IPS-18c (cell line): ENCODE data around the gene SYT6.
"Not testable (repeated sequence)": the region's sequence is repeated elsewhere in the genome, so short reads cannot be mapped to it uniquely, and the experiment has no call there.

Source experiments
- H3K4me3 ChIP-seq: 2 replicates; pipeline ENCODE4 v1.7.0; 2013; ENCODE audit warnings: low read depth, mild to moderate bottlenecking, low read length, moderate library complexity; ENCODE audit not compliant: insufficient read depth
- H3K9me3 ChIP-seq: one replicate; pipeline ENCODE4 v1.6.1; 2013; ENCODE audit warnings: mild to moderate bottlenecking, low read length, moderate library complexity; ENCODE audit not compliant: control insufficient read depth, insufficient read depth

SYT6 gene

DNA sequence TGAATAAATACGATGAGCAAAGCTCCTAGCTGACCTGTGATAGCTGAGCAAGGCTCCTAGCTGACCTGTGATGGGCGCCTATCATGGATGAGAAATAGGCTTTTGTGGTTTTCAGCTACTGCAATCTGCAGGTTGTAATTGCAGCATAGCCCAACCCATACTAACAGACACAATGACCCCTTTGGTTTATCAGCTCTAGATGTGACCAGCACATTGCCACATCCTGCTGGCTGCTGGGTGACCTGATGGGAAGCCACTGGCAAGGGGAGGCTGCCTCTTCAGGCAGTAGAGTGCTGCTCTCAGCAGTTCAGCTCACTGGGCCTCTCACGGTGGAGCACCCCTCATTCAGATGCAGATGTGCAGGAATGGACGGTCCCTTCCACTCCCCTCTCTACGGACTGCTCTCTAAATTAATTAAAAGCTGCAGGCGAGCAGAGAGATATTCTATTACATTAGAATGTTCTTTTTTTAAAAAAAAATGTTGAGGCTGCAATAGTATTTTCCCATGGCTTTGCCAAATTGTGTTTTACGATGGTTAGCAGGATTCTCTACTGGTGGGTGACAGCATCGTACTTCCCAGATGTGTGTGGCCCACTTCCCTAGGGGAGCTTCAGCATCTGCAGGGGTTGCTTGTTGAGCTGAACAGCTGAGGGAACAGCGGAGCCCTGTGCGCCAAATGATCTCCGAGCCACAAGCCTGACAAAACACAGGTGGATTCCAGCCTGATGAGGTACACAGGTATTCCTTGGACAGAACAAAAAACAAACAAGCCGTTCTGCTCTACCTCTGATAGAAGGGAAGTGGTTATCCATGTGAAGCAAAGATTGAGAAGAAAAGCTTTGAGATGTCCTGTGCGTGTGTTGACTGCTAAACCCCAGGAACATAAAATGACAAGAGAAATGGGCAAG is 65.0 kb downstream of the SYT6 start:
- Histone ChIP-seq H3K9me3 (no peaks in the 10 kb centered on the region), H3K4me3 (no peak overlapping the region)

DNA sequence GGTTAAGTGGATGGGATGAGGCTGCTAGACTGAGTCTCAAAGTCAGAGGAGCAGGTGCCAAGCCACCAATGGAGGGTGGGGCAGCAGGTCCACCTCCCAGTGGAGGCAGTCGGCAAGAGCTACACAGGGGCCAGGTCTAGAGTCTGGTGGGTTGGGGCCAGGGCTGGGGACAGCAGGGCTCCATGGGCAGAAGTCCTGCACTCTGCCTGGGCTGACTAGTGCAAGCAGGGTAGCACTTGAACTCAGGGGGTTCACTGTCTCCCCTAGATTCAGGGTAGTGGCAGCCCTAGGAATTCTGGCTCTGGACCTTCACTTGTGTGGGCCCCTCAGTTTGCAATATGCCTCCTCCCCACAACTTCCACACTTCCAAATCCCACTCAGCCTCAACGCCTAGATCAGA is 66.2 kb downstream of the SYT6 start:
- no peak overlapping the region for H3K4me3 ChIP-seq
- no peaks in the 10 kb centered on the region for H3K9me3 ChIP-seq

DNA sequence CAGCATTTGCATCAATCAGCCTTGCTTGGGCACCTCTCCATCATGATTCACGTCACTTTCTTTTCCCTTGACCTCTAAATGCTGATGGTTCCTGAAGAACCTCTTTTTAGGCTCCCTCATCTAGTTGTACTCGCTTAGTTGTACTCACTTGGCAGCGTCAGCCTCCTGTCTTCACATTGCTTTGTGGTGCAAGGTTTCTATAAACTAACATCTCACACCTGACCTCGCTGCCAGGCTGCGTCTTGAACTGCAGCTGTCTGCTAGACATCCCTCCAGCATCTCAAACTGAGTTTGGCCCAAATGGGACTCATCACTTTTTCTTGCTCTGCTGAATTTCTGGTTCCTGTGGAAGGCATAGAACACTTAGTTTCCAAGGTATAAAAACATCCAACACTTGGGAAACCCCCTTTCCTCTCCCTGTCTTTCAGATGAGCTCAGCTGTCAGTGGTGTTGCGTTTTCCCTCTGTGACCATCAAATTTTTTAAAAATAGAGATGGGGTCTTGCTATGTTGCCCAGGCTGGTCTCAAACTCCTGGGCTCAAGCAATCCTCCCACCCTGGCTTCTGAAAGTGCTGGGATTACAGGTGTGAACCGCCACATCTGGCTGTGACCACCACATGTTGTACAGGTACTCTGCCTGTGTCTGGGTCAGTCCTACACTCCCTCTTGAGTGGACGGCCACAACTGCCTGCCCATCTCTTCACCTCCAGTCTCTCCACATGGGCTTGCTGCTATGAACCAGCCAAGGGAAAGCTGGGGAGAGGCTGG is 66.9 kb downstream of the SYT6 start:
- no peaks in the 10 kb centered on the region for H3K9me3 ChIP-seq
- H3K4me3 ChIP-seq, result no peak overlapping the region

DNA sequence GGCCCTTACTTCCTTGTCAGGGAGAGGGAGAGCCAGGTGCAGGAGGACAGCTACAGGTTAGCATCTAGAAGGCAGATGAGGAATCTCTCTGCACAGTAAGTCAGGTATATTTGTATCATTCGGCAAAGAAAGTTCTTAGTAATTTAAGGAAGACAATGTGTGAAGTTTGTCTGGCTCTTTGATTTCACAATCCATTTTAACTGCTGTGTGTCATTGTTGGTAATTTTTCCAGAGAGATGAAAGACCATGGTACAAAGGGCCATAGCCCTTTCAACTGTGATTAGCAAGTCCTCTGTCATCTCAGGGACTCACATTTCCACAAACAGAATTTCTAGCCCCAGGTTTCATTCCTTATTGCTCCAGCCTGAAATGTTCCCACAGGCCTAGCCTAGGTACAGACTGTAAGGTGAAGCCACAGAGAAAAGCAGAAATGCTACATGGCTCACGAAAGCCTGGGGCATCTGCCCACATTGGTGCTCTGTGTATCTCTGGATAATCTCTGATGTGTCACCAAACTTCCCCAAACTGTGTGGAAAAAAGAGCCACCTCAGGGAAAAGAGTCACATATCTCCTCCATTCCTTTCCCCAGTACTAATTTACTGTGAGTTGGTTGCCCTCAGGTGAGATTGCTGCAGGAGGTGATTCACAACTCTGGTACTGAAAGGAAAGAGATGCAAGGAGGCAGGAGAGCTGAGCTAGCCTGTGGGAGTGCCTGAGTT is 70.6 kb downstream of the SYT6 start:
- H3K9me3 ChIP-seq, result no peaks in the 10 kb centered on the region
- no peak overlapping the region for H3K4me3 ChIP-seq

DNA sequence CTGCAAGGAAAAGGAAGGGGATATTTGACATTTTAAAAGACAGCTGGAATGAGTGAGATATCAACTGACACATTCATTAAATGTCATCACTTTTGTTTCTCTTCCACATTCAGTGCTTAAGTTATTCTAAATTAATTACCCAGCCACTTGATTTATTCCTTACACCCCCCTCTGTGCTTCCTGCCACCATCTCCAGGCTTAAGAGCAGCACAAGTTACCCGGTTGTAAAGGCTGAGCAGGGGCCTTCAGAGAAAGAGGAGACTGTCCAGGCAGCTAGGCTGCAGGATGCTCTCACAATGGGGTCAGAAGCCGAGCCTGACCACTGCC is 71.4 kb downstream of the SYT6 start:
- Histone ChIP-seq H3K4me3 (no peak overlapping the region), H3K9me3 (no peaks in the 10 kb centered on the region)

DNA sequence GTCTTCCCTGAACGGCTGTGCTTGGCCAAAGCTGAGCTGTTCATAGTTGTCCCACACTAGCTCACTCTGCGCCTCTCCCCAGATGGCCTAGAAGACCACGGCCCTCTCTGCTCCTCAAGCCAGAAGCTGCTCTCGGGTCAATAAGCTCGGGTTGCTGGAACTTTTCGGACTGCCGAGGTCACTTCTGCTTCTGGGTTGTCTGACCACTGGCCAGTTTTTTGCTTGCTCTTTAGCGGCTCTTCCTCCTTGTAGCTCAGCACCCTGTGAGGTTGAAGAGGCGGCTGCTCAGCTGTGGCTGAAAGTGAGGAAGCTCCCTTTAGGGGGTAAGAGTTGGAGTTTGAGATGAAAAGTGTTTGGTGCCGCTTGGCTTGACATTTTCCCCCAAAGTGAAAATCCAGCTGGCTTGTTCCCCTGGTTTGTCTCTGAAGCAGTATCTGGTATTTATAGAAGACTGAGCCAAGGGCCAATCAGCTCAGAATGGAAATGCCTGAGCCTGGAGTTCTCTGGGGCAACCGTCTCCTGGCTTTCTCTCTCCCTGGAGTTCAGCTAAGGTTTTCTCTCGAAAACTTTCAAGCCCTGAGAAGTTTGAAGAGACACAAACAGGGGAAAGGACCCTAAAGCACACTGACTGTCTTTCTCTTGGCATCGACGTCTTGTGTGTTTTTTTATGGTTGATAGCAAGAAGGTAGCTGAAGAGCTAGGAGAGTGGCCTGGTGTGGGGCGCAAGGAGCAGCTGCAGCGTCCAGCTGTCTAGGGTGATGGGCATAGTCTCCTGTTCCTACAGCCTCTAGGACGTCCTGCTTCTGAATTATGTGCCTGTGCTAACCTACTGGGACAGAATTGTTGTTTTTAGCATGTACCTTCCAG is 72.0 kb downstream of the SYT6 start:
- Histone ChIP-seq H3K4me3 (no peak overlapping the region), H3K9me3 (no peaks in the 10 kb centered on the region)

DNA sequence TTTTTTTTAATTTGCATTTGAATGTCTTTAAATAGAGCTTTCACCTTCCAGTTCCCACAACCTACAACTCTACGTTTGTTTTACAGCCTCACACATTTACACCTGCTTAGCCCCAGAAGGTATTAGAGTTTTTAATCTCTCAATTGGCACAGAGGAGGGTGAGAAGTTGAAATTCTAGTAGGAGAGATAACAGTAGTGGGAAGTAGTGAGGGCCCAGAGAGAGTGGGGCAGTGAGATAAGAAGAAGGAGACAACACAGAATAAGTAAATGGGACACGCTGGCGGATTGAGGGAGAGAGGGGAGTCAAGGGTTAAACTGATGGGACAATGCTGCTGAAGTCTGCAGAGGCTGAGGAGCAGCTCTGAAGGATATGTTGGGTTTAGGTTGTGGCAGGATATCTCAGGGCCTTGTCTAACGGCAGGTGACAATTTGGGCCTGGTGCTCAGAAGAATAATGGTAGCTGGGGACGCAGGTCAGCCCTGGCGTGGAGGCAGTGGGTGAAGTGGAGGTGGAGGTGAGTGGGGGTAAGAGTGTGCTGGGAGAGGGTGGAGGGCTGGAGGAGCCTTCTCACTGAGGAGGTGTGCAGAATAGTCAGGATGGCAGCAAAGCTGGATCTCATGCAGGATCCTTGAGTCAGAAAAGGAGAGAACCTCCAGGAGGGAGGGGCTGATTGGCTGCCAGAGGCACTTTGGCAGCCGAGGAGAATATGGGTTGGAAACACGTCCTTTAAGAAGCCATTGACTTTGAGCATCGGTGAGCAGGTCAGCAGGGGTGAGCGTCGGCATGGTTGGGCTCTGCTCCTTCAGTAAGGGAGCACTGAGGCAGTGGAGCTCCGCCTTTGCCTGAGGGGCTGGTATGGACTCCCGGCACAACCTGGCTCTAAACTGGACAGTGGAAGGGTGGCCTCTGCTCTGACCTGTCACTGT is 72.9 kb downstream of the SYT6 start:
- H3K9me3 ChIP-seq, result no peaks in the 10 kb centered on the region
- no peak overlapping the region for H3K4me3 ChIP-seq

DNA sequence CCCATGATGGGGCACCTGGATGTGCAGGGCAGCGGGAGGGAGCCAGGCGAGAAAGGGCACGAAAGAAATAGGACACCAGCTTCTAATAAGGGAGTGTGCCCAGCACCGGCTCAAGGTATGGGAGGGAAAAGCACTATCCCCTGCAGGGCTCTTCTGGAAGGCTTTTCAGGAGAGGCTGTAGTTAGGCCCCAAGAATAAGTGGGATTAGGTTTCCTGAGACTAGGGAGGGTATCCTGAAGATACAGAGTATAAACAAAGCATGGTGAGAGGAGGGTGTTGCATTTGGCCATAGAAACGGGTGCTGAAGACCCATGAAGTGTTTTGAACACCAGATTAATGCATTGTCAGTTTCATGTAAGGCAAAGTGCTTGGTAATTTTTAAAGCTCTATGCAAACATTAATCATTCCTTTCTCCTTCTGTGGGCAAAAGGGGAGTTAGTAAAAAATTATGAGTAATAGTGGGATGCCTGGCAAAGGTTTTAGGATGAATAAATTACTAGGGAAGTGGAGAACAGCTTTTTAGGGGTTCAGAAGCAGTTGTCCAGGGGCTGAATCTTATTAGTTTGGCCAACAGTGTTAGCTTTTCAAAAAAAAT is 74.0 kb downstream of the SYT6 start:
- no peak overlapping the region for H3K4me3 ChIP-seq
- no peaks in the 10 kb centered on the region for H3K9me3 ChIP-seq

DNA sequence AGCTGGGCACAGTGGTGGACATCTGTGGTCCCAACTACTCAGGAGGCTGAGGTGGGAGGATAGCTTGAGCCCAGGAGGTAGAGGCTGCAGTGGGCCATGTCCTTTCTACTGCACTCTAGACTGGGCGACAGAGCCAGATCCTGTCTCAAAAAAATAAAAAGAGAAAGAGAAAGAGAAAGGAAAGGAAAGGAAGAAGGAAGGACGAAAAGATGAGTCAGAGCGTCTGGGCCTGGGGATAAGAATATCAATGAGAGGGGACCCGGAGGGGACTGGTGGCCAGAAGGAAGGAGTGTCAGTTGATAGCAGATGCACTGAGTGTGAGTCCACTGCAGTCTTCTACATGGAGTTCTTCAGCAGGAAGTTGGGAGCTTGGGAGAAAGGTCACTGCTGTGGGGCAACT is 75.6 kb downstream of the SYT6 start:
- H3K4me3 ChIP-seq, result no peak overlapping the region
- no peaks in the 10 kb centered on the region for H3K9me3 ChIP-seq

DNA sequence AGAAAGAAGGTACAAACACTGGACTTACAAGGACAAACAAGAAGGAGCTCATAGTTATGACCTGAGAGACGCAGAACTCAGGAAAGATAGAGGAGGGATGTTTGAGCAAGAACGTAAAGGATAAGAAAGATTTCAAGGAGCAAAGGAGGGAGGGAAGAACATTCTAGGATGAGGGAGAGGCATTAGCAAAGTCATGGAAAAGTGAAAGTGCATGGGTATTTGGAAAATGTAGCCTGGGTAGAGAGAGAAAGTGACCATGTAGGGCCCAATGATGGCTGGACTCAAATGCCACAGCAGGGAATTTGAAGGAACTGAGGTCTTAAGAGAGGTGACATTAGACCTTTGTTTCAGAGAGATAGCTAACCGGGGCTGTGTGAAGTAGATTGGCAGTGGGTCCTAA is 76.5 kb downstream of the SYT6 start:
- H3K4me3 ChIP-seq, result no peak overlapping the region
- H3K9me3 ChIP-seq, result peaks cover 4% of the 10 kb centered on the region

DNA sequence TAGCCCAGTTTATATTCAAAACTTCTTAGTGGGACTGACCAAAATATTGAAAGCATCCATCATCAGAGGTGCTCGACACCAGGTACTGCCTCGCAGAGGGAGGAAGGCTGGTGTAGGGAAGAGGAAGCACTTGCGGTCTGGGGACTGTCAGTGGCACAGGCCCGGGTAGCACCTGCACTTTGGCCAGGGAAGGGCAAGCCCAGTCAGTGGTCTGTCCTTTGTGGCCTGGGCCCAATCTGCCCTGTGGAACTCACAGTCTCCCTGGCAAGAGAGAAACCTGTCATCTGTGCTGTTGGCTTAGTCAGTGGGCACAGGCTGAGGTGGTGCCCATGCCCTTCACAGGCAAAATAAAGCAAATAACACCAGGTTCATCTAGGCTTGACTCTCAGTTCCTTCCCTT is 77.4 kb downstream of the SYT6 start:
- Histone ChIP-seq H3K4me3 (no peak overlapping the region), H3K9me3 (peaks cover 8% of the 10 kb centered on the region)

DNA sequence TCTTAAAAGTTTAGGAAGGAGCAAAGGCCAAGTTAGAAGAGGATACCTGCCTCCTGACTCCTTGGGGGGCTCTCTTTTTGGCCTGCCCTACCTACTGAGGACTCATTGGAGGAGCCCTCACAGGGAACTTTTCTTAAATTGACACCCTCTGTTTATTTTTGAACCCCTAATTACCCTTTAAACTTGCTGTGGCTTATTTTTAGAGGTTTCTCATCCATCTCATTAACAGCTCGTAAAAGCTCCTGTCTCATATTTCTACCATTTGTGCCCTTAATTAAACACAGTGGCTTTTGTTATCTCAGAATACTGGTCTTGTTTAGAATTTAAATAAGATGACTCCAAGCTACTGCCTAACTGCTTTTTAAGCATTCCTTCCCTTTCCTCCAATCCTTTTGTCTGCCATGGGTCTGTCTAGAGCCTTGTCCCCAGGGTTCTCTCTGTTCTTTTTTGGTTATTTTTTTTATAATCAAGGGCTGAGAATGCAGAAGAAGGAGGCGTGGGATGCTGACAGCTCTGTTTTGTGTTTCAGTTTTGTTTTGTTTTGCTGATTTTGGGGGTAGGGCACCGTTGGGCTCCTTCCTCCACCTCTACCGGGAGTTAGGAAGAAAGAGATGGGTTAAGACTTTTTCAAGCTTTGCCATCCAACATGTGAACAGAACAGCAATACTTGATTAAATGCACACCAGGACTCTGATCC is 78.0 kb downstream of the SYT6 start:
- H3K9me3 ChIP-seq, result peaks cover 8% of the 10 kb centered on the region

DNA sequence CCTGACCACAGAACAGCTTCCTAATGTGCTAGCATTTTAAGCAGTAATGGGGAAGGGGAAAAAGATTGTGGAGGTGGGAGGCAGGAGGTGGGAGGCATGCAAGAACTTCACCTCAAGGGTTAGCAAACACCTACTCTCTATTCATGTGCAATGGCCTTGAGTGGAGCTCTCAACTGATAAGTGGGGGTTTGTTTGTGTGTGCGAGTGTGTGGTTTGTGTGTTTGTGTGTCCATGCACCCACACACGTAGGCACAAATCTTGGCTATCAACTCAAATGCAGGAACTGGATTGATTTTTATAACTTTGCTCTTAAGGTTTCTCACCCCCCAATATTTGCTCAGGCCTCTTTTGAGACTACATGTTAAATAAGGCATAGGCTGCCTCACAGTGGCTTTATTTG is 78.6 kb downstream of the SYT6 start:
- no peak overlapping the region for H3K4me3 ChIP-seq
- peaks cover 8% of the 10 kb centered on the region for H3K9me3 ChIP-seq

More for the DNA sequence above, 78.0 kb downstream of the SYT6 start:
- no peak overlapping the region for H3K4me3 ChIP-seq

DNA sequence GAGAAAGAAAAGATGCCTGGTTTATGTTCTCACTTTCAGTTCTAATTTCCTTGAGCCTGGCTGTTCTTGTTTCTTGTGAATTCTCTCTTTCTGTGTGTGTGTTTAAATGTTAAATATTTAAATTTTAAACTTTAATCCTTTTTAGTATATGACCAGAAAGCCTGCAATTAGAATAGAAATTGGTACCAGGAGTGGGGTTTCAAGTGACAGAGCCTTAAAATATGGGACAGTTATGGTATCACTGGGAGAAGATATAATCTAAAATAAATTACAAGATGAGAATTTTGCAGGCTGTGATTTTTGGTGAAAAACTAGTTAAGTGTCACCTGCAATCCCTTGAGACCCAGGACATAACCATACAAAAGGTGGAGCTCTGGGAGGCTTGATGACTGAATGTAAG is 81.4 kb downstream of the SYT6 start:
- peaks cover 8% of the 10 kb centered on the region for H3K9me3 ChIP-seq
- H3K4me3 ChIP-seq, result no peak overlapping the region

DNA sequence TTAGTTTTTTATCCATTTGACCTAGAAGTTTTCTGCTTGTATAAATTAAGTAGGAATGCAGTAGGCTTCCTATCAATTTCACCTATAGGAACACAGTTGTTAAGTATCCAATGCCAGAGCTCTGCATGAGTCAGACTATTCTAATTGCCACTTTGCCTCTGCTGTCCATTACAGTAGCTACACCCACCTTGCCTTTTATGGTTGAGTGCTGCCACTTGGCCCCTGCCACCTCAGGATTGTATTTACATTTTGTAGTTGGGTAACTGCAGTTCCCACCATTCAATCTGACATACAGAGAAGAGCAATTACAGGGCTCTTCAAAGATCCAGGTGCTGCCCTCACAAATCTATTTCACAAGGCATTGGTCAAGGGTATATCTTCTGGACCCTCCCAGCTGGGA is 83.9 kb downstream of the SYT6 start:
- not testable (repeated sequence) for H3K4me3 ChIP-seq, H3K9me3 ChIP-seq
